IMR-90 (cell line): ENCODE data around the gene EMILIN2. TPM values are rescaled to one million over a fixed set of nuclear protein-coding genes. Genes with fewer than 3 reads are reported as not detected.

Experiments used
- ATAC-seq: fragments of 200-7000 bp; cut with Tn5 transposase; 2 replicates; pipeline ENCODE4 v1.9.1; 2020; ENCODE audit warnings: low read depth, mild to moderate bottlenecking, moderate library complexity
- BruUV-seq: library from RNA; stranded (reverse); fragments of 400-500 nt; replicated peaks from 2 replicates; lab custom pipeline; 2021; lab: Mats Ljungman, UMichigan
- CTCF ChIA-PET: fragments of 300-600 bp; formaldehyde crosslinking; extraction: SDS; loops from one replicate; lab custom pipeline; 2021; ENCODE audit warnings: antibody characterized with exemption; lab: Yijun Ruan, JAX
- POLR2A ChIA-PET: fragments of 300-600 bp; sonication (Branson Sonifier 250); formaldehyde crosslinking; loops from one replicate; lab custom pipeline; 2022; ENCODE audit warnings: antibody characterized with exemption; ENCODE audit not compliant: unreplicated experiment; lab: Charles Lee
- DNase-seq: peaks from one replicate; pipeline ENCODE4 v3.0.0; 2013
- H2AFZ ChIP-seq: replicated peaks from 2 replicates; pipeline ENCODE3; 2013; ENCODE audit warnings: low read length, mild to moderate bottlenecking; ENCODE audit not compliant: poor library complexity
- H2AK5ac ChIP-seq: 2 replicates; pipeline ENCODE4 v1.6.1; 2013; ENCODE audit warnings: low read depth, low read length, inconsistent platforms
- H2AK9ac ChIP-seq: replicated peaks from 2 replicates; pipeline ENCODE3; 2013; ENCODE audit warnings: mild to moderate bottlenecking, low read depth, low read length, moderate library complexity; ENCODE audit not compliant: poor library complexity
- H2BK120ac ChIP-seq: 2 replicates; pipeline ENCODE4 v1.6.1; 2013; ENCODE audit warnings: low read depth, low read length, inconsistent platforms
- H2BK15ac ChIP-seq: 3 replicates; pipeline ENCODE4 v1.6.1; 2013; ENCODE audit warnings: low read depth, low read length, inconsistent platforms
- H2BK20ac ChIP-seq: 2 replicates; pipeline ENCODE4 v1.6.1; 2013; ENCODE audit warnings: low read depth, mild to moderate bottlenecking, inconsistent platforms, low read length, moderate library complexity
- H2BK5ac ChIP-seq: 2 replicates; pipeline ENCODE4 v1.6.1; 2013; ENCODE audit warnings: mild to moderate bottlenecking, low read depth, low read length, inconsistent platforms; ENCODE audit not compliant: poor library complexity, severe bottlenecking
- H3K14ac ChIP-seq: replicated peaks from 2 replicates; pipeline ENCODE4 v1.6.1; 2013; ENCODE audit warnings: low read depth, low read length, inconsistent platforms
- H3K18ac ChIP-seq: 2 replicates; pipeline ENCODE4 v1.6.1; 2013; ENCODE audit warnings: low read depth, low read length, control low read depth
- H3K23ac ChIP-seq: 2 replicates; pipeline ENCODE4 v1.6.1; 2013; ENCODE audit warnings: low read depth, low read length, inconsistent platforms
- H3K27ac ChIP-seq: 2 replicates; pipeline ENCODE4 v1.5.1; 2013; ENCODE audit warnings: mild to moderate bottlenecking, control low read depth, low read length; ENCODE audit not compliant: insufficient read depth
- H3K27me3 ChIP-seq: 2 replicates; pipeline ENCODE4 v1.6.1; 2013; ENCODE audit warnings: low read length; ENCODE audit not compliant: control insufficient read depth, insufficient read depth
- H3K36me3 ChIP-seq: 2 replicates; pipeline ENCODE4 v1.6.1; 2013; ENCODE audit warnings: low read length, mixed read lengths; ENCODE audit not compliant: control insufficient read depth, insufficient read depth
- H3K4ac ChIP-seq: 2 replicates; pipeline ENCODE4 v1.6.1; 2013; ENCODE audit warnings: low read depth, low read length, inconsistent platforms
- H3K4me1 ChIP-seq: 2 replicates; pipeline ENCODE4 v1.6.1; 2013; ENCODE audit warnings: low read length, mixed read lengths; ENCODE audit not compliant: control insufficient read depth, insufficient read depth
- H3K4me2 ChIP-seq: 2 replicates; pipeline ENCODE4 v1.6.1; 2013; ENCODE audit warnings: low read depth, mild to moderate bottlenecking, control low read depth, low read length, moderate library complexity
- H3K4me3 ChIP-seq: 2 replicates; pipeline ENCODE4 v1.5.1; 2013; ENCODE audit warnings: low read depth, mild to moderate bottlenecking, control low read depth, low read length, moderate library complexity; ENCODE audit not compliant: insufficient read depth
- H3K56ac ChIP-seq: 2 replicates; pipeline ENCODE4 v1.6.1; 2013; ENCODE audit warnings: low read length, inconsistent platforms; ENCODE audit not compliant: insufficient read depth; ENCODE audit errors: extremely low read depth
- H3K79me1 ChIP-seq, 2 experiments: 2 replicates each; pipeline ENCODE4 v1.6.1; 2013; ENCODE audit warnings: low read length in 2 of 2, inconsistent platforms in 1 of 2, low read depth in 1 of 2
- H3K9ac ChIP-seq: 2 replicates; pipeline ENCODE4 v1.6.1; 2013; ENCODE audit warnings: low read depth, low read length, control low read depth
- H3K9me1 ChIP-seq: 2 replicates; pipeline ENCODE4 v1.6.1; 2013; ENCODE audit warnings: low read length, inconsistent platforms; ENCODE audit not compliant: insufficient read depth
- H3K9me3 ChIP-seq: 2 replicates; pipeline ENCODE4 v1.6.1; 2013; ENCODE audit warnings: low read length; ENCODE audit not compliant: control insufficient read depth, insufficient read depth
- H4K20me1 ChIP-seq: 2 replicates; pipeline ENCODE4 v1.6.1; 2013; ENCODE audit warnings: low read length, inconsistent platforms; ENCODE audit not compliant: insufficient read depth
- H4K5ac ChIP-seq: 2 replicates; pipeline ENCODE4 v1.6.1; 2013; ENCODE audit warnings: mild to moderate bottlenecking, low read depth, low read length, control low read depth
- H4K8ac ChIP-seq, 2 experiments: 2 replicates each; pipeline ENCODE4 v1.6.1; 2013; ENCODE audit warnings: low read depth in 2 of 2, low read length in 2 of 2, control low read depth in 1 of 2, inconsistent platforms in 1 of 2
- H4K91ac ChIP-seq: 2 replicates; pipeline ENCODE4 v1.6.1; 2013; ENCODE audit warnings: low read depth, low read length, inconsistent platforms; ENCODE audit not compliant: insufficient read depth
- CEBPB ChIP-seq: IDR thresholded peaks from 2 replicates; pipeline ENCODE4 v1.6.1; 2012; ENCODE audit warnings: low read depth, low read length, improper control_type of control experiment
- CHD1 ChIP-seq: IDR thresholded peaks from 2 replicates; pipeline ENCODE4 v1.6.1; 2012; ENCODE audit warnings: low read depth, low read length, improper control_type of control experiment
- FOS ChIP-seq: fragments of 150-350 bp; IDR thresholded peaks from 2 replicates; pipeline ENCODE4 v1.6.1; 2016; ENCODE audit warnings: low read depth, low read length
- MAFK ChIP-seq: IDR thresholded peaks from 2 replicates; pipeline ENCODE4 v1.6.1; 2012; ENCODE audit warnings: low read depth, low read length, improper control_type of control experiment
- POLR2A ChIP-seq: IDR thresholded peaks from 2 replicates; pipeline ENCODE4 v1.6.1; 2012; ENCODE audit warnings: mild to moderate bottlenecking, low read depth, low read length
- RFX5 ChIP-seq: IDR thresholded peaks from 2 replicates; pipeline ENCODE4 v1.8.0; 2012; ENCODE audit warnings: low read depth, mild to moderate bottlenecking, low read length, moderate library complexity
- USF2 ChIP-seq: fragments of 150-350 bp; IDR thresholded peaks from 2 replicates; pipeline ENCODE4 v1.6.1; 2017; ENCODE audit warnings: mild to moderate bottlenecking, antibody characterized with exemption, low read length, low read depth
- WGBS, 2 experiments: methylation state at CpG; one replicate each; pipeline versions ENCODE4 v1.1.5 to v1.1.7; 2013; ENCODE audit warnings: missing lambda C conversion rate in 2 of 2; ENCODE audit not compliant: insufficient read length in 1 of 2; ENCODE audit errors: extremely low coverage in 2 of 2; 5-methylcytosine and 5-hydroxymethylcytosine counted together
- dilution Hi-C: fragments of 300-500 bp; cut with HindIII; formaldehyde crosslinking; loops from one replicate; pipeline ENCODE4 v1.14.3; 2018; ENCODE audit warnings: low sequenced_read_pairs; ENCODE audit not compliant: unreplicated experiment
- in situ Hi-C: fragments of 300-500 bp; cut with MboI; formaldehyde crosslinking; loops from 3 replicates; pipeline ENCODE4 v1.14.3; 2019; ENCODE audit warnings: low sequenced_read_pairs, inconsistent platforms, mixed read lengths
- intact Hi-C: fragments of 100-400 bp; cut with micrococcal nuclease; formaldehyde crosslinking; loops from 2 replicates; pipeline ENCODE4 v1.10.0; 2022
- polyA plus RNA-seq, 3 experiments: library from polyadenylated mRNA; depleted of rRNA; stranded (reverse); fragments of >200 nt; gene quantifications; 2 replicates each; pipeline ENCODE4 v1.2.3, GENCODE V29; 2012; ENCODE audit warnings: low replicate concordance in 1 of 3
- total RNA-seq: library from RNA; depleted of rRNA; stranded (reverse); fragments of >200 nt; gene quantifications from 2 replicates; pipeline ENCODE4 v1.2.3, GENCODE V29; 2012

EMILIN2 gene
- total and polyA plus RNA-seq, 2 of the 4 experiments (the other 2 are of a cell fraction), result under 0.01 to 0.14 TPM

- no peak overlapping the region for H3K9ac ChIP-seq
- no peak overlapping the region for H4K5ac ChIP-seq
- peaks cover 2% of the 10 kb centered on the region; the same call in 1 of the 2 replicates for H3K4me1 ChIP-seq
- dilution Hi-C loops (no loop called here), in situ Hi-C loops (no loop called here), intact Hi-C loops (no loop called here)
- no peak overlapping the region for H2BK15ac ChIP-seq
- no peak overlapping the region for H4K91ac ChIP-seq
- H2BK5ac ChIP-seq, result no peak overlapping the region
- H2AK9ac ChIP-seq, result no peak overlapping the region
- no peak overlapping the region for H3K18ac ChIP-seq
- no TSS peak for BruUV-seq
- H3K36me3 ChIP-seq, result no peaks in the 10 kb centered on the region
- peaks cover 50% of the 10 kb centered on the region for H3K27me3 ChIP-seq
- no peaks in the 10 kb centered on the region for H3K79me1 ChIP-seq
- no peak overlapping the region for H2AK5ac ChIP-seq
- CTCF ChIA-PET, result no interaction called here
- no peaks in the 10 kb centered on the region for H3K9me1 ChIP-seq
- H3K14ac ChIP-seq, result no peak overlapping the region
- no peak overlapping the region for H3K27ac ChIP-seq
- H2BK120ac ChIP-seq, result no peak overlapping the region
- H3K56ac ChIP-seq, result no peak overlapping the region
- TF ChIP-seq POLR2A (no peak), MAFK (no peak), USF2 (no peak), RFX5 (no peak), CHD1 (no peak), CEBPB (no peak), FOS (no peak)
- no peak overlapping the region for H3K4me2 ChIP-seq
- H3K4me3 ChIP-seq, result no peak overlapping the region
- no peak overlapping the region for H4K8ac ChIP-seq
- no peak overlapping the region for H2AFZ ChIP-seq
- no peak overlapping the region for H3K4ac ChIP-seq
- H4K20me1 ChIP-seq, result no peaks in the 10 kb centered on the region
- no peak overlapping the region for H2BK20ac ChIP-seq
- WGBS, 2 experiments, result no CpG with 5 or more reads among the region's 2 CpGs
- DNase-seq (no peak), ATAC-seq (no peak)
- H3K9me3 ChIP-seq, result no peaks in the 10 kb centered on the region
- H3K23ac ChIP-seq, result no peak overlapping the region
- POLR2A ChIA-PET, result no interaction called here
Measured at GRCh38 chr18:2850816-2851215, 4.0 kb downstream of the EMILIN2 start.
